PC-3 (cell line): ENCODE measurements around the gene PLEKHA3.

Experiments
- EZH2 ChIP-seq: fragments of 300-600 bp; sonication (generic); IDR thresholded peaks from one replicate; pipeline ENCODE4 v1.6.1; 2017; ENCODE audit warnings: antibody characterized with exemption, mild to moderate bottlenecking, low read length; ENCODE audit not compliant: unreplicated experiment
- TF ChIP-seq, protein P1 (sequence below): fragments of 300-600 bp; sonication (generic); conservative IDR thresholded peaks from 2 replicates; pipeline ENCODE4 v1.5.1; 2017; ENCODE audit warnings: antibody characterized with exemption, low read depth, mild to moderate bottlenecking, low read length

DNA sequence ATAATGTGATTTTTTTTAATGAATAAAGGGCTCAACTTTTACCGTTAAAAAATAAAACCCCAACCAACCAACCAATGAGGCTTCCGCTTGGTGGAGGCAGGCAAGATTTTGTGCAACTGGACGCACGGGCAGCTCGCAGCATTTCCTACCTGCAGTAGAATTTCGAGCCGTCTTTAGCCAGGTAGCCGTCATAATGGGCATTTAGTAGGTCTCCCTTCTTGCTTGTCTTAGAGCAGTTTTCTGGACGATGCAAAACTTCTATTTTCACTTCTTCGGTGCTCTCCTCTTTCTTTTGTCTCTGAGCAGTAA, 2.2 kb upstream of the PLEKHA3 start:
- TF ChIP-seq EZH2 = no peak
- TF ChIP-seq, protein P1, sequence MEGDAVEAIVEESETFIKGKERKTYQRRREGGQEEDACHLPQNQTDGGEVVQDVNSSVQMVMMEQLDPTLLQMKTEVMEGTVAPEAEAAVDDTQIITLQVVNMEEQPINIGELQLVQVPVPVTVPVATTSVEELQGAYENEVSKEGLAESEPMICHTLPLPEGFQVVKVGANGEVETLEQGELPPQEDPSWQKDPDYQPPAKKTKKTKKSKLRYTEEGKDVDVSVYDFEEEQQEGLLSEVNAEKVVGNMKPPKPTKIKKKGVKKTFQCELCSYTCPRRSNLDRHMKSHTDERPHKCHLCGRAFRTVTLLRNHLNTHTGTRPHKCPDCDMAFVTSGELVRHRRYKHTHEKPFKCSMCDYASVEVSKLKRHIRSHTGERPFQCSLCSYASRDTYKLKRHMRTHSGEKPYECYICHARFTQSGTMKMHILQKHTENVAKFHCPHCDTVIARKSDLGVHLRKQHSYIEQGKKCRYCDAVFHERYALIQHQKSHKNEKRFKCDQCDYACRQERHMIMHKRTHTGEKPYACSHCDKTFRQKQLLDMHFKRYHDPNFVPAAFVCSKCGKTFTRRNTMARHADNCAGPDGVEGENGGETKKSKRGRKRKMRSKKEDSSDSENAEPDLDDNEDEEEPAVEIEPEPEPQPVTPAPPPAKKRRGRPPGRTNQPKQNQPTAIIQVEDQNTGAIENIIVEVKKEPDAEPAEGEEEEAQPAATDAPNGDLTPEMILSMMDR = no peak
